Measurements from ENCODE around the gene GABBR1. TPM values are rescaled to one million over a fixed set of nuclear protein-coding genes. Genes with fewer than 3 reads are reported as not detected.

The GABBR1 gene
- total RNA-seq, 4 donors from 2014 or later = 20.4 to 34.3 (median 23.8) TPM

GRCh38 chr6:29628419-29629281, 4.3 kb downstream of the GABBR1 start:
- peaks cover 13 to 30% of the 10 kb centered on the region in 2 donors for H3K4me1 ChIP-seq
- peak; percentile 76 to 77 for DNase-seq
- peak overlapping the region in 2 of 3 donors; percentile 51 to 59 for H3K27ac ChIP-seq

DNA sequence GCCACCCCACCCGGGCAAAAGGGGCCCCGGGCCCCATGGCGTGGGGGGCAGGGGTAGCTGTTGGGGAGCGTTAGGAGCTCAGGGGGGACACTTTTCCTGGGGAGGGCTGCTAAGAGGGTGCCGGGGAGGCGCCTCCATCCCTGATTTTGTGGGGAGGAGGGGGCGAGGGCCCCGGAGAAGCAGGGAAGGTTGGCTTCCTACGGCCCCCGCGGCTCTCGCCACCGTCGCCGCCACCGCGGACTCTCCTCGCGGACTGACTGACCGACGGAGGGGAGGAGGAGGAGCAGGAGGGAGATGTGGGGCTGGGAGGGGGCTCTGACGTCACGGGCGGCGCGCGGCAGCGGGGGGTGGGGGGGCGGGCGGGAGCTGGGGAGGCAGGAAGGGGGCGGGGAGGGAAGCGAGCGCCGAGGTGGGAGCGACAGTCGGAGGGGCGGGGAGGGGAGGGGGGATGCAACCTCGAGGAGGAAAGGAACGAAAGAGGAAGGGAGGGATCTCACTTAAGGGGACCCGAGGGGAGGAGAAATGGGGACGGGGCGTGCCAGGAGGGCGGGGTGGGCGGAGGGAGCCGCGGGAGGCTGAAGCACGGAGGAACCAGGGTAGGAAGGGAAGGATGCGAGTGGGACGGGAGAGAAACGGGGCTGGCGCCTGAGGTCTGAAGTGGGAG, 5.1 kb downstream of the GABBR1 start:
- H3K4me3 ChIP-seq (replicated peaks in 1 of 3) = peak overlapping the region in 2 of 3 donors; percentile 20 to 43
- intact Hi-C loops (cut with DNase I) = no loop called here
- DNase-seq = peak; percentile 38 to 42
- no peaks in the 10 kb centered on the region for H3K9me3 ChIP-seq
- 1 to 2% methylated on average over 33 to 45 of the region's 51 CpGs for WGBS, 2 donors
- peak overlapping the region in 2 of 3 donors; percentile 51 to 59 for H3K27ac ChIP-seq
- TF ChIP-seq CTCF (IDR thresholded peaks at IDR 0.05) (no peak), POLR2A (IDR thresholded peaks at IDR 0.05) (peak in 1 of 2 donors; percentile 44)
- peaks cover 13 to 30% of the 10 kb centered on the region in 2 donors for H3K4me1 ChIP-seq
- no peaks in the 10 kb centered on the region for H3K36me3 ChIP-seq
- H3K27me3 ChIP-seq = no peaks in the 10 kb centered on the region

More at GRCh38 chr6:29628419-29629281, 4.3 kb downstream of the GABBR1 start:
- Histone ChIP-seq H3K9me3 (no peaks in the 10 kb centered on the region), H3K4me3 (replicated peaks in 1 of 3) (peak overlapping the region in 2 of 3 donors; percentile 13 to 43), H3K36me3 (no peaks in the 10 kb centered on the region), H3K27me3 (no peaks in the 10 kb centered on the region)
- TF ChIP-seq POLR2A (IDR thresholded peaks at IDR 0.05) (peak in 1 of 2 donors; percentile 23), CTCF (IDR thresholded peaks at IDR 0.05) (peak in 5 of 6 experiments; percentile 33 to 77 (median 50))
- WGBS, 2 donors = 5% methylated on average over 32 of the region's 32 CpGs
- intact Hi-C loops (cut with DNase I) = no loop called here

DNA sequence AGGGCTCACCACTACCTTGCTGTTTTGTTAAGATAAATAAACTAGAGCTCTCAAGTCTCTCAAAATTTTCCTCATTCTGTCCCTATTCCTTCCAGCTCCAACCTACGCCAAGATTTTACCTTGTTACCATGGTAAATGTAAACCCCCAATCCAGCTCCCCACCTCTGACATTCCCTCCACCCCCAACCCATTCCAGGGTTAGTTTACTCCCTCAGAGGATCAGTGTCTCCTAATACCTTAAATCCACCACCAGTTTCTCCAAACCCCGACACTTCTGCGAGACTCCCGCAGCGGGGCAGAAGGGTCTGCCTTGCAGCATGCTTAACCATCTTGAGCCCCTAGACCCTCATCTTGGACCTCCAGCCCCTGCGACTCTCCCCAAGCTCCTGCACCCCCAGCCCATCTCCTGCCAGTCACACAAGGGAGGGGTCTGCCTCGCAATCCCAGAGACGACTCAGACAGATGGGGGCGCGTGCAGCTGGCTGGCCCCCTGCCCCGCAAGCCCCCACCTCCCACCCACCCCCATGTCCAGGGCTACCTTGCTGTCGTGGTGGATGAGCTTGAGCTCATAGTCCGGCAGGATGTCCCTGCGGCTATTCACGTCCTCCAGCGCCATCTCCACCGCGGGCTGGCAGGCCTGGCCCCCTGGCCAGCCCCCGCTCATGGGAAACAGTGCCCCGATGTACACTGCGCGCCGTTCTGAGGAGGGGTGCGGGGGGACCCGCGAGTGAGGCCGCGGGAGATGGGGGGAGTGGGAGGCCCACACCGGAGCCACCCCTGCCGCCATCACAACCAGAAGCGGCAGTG, 5.8 kb downstream of the GABBR1 start:
- DNase-seq = no peak
- Histone ChIP-seq H3K4me1 (peaks cover 13 to 29% of the 10 kb centered on the region in 2 donors), H3K9me3 (no peaks in the 10 kb centered on the region), H3K4me3 (replicated peaks in 1 of 3) (peak overlapping the region in 2 of 3 donors; percentile 20 to 43), H3K36me3 (no peaks in the 10 kb centered on the region), H3K27me3 (no peaks in the 10 kb centered on the region), H3K27ac (peak overlapping the region in 2 of 3 donors; percentile 38 to 48)
- TF ChIP-seq CTCF (IDR thresholded peaks at IDR 0.05) (no peak), POLR2A (IDR thresholded peaks at IDR 0.05) (no peak)
- 17 to 24% methylated on average over 12 to 17 of the region's 31 CpGs for WGBS, 2 donors
- intact Hi-C loops (cut with DNase I) = no loop called here

DNA sequence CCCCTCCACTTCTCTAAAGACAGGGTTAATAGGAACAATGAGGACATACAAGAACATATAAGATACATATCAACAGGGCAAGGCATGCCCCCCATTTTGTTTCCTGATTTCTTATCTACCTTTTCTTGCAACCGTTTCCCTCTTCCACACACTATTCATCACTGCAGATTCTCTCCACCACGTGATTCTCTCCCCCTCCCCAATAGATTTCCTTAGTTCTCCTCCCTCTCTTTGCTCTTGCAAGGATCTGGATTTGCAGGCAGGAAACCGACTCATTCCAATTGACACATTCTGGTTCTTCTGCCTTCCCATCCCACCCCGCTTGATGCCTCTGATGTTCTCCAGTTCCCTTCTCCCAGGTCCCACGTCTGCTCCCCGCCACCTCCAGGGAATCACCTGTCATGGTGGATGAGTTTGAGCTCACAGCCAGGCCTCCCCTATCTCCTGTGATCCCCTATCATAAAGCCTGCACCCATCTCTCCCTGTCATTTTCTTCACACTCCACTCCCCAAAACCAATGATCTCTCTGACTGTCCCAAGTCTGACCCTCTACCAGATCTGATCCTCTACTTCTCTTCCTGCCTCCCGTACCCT, 7.5 kb downstream of the GABBR1 start:
- Histone ChIP-seq H3K27ac (no peak overlapping the region), H3K36me3 (no peaks in the 10 kb centered on the region), H3K4me3 (replicated peaks in 1 of 3) (no peak overlapping the region), H3K4me1 (peaks cover 13 to 20% of the 10 kb centered on the region in 2 donors), H3K9me3 (no peaks in the 10 kb centered on the region), H3K27me3 (no peaks in the 10 kb centered on the region)
- 65 to 71% methylated on average over 7 of the region's 7 CpGs for WGBS, 2 donors
- DNase-seq = no peak
- intact Hi-C loops (cut with DNase I) = no loop called here
- TF ChIP-seq CTCF (IDR thresholded peaks at IDR 0.05) (no peak), POLR2A (IDR thresholded peaks at IDR 0.05) (no peak)
